GM18873 (cell line): ENCODE results near the gene GRK5.
"Not testable (repeated sequence)": the region's sequence is repeated elsewhere in the genome, so short reads cannot be mapped to it uniquely, and the experiment has no call there.

Source experiments
- ATAC-seq: cut with Tn5 transposase; IDR thresholded peaks from one replicate; pipeline ENCODE4 v1.9.1; 2021; ENCODE audit warnings: mild to moderate bottlenecking, moderate library complexity, moderate number of reproducible peaks; ENCODE audit not compliant: unreplicated experiment, low FRiP score

GRK5 gene

DNA sequence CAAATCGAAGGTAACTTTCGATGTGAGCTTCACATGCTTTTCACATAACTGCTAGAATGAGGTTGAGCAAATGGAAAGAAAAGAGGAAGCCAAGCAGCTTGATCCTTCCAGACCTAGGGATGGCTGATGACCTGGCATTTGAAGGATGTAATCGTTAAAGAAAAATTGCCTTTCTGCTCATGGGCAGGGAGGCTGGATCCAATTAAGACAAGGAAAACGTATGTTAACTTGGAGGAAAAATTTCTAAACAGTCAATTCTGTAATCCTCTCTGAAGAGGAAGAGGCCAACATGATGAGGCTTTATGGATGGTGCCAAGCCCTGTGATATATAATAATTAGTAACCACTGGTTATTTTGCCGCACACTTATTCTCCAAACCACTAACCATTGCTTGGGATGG lies 12.5 kb downstream of the GRK5 start:
- no peak for ATAC-seq

DNA sequence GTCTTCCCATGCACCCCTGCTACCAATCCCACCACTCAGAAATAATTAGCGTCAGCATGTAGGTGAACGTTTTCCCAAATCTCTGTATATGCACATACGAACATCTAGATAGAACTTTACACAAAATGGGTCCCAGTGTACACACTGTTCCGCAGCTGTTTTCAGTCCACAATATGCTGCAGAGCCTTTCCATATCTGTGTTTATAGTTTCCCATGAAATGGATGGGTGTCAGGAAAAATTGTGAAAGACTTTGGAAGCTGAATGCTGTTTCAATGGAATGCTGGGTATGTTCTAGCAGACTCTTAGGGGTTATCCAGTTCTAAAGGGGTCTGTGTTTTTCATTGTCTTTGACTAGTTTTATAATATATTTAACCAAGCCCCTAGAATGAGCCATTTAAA lies 13.8 kb downstream of the GRK5 start:
- ATAC-seq, result no peak

DNA sequence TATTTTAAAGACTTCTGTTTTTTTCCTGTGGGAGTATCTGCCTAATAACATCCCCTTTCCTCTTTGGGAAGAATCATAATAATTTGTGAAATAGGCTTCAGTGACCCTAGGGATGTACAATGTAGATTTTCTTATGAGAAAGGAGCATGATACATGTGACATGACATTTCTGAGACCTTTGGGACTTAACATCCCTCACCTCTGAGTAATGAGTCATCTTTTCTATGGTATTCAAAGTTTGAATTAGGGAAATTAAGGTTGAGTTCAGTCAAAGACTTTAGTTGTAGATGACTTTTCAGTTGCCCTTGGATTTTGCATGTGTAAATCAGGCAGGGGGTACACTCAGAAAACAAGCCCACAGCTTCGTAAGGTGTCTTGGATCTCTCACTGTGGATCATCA lies 14.3 kb downstream of the GRK5 start:
- no peak for ATAC-seq

DNA sequence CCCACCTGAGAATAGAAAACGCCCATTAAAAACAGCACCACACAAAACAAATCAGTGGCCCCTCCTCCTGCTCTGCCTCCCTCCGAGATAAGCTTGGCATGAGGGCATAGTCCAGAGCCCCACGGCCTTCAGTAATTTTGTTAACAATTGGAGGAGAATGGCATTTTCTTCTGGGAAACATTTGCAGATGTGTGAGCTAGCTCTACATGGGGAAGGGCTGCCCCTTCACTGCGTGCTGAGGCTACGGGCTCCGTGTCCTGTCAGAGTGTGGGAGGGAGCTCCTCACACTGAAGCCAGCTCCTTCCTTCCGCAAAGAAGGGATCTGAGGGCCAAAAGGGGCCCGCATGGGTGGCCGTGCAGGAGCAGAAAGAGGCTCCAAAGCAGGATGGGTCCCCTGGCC lies 15.2 kb downstream of the GRK5 start:
- no peak for ATAC-seq

DNA sequence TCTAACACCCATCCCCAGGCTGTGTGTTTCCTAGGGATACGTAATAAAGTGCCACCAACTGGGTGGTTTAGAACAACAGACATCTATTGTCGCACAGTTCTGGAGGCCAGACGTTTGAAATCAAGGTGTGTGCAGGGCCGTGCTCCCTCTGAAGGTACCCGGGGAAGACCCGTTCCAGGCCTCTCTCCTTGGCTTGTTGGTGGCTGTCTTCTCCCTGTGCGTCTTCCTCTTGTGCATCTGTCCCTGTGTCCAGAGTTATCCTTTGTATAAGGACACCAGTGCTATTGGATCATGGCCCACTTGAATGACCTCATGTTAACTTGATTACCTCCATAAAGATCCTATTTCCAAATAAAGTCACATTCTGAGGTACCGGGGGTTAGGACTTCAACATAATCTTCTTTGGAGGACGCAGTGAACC lies 15.6 kb downstream of the GRK5 start:
- ATAC-seq, result no peak

DNA sequence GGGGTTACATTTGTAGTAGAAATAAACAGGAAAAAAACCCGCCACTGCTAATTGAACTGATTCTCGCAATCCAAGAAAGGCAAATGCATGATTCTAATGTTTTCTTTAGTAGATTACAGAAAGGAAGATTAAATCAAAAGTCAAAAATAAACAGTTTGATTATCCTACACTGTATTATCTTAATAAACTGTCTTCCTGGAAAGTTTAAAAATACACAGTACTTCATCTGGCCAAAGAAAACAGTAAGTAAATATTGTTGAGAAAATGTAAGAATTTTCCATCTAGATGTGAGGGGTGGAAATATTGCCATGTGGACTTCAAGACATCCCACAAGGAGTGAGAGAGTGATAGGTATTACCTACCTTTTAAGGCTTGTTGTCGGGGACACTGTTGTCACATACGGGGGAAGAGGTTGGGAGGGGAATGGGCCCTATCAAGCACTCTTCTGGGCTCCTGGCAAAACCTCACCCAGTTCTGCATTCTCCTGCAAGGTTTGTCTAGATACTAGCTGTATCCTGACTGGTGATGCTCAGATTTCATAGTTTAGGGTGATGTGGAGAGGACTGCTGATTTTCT lies 17.8 kb downstream of the GRK5 start:
- no peak for ATAC-seq

DNA sequence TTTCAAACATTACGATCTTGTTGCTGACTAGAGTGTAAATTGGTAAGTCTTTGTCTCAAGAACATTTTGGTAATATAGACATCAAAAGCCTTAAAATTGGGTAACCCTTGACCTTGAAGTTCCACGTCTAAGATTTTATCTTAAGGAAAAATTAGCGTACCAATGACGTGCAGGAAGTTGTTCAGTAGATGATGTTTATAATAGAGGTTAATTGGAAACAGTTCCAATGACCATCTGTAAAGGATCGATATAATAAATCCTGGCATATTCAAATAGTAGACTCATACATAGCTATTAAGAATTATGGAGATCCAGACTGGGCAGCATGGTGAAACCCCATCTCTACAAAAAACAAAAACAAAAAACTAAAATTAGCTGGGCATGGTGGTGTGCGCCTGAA lies 20.5 kb downstream of the GRK5 start:
- no peak for ATAC-seq

DNA sequence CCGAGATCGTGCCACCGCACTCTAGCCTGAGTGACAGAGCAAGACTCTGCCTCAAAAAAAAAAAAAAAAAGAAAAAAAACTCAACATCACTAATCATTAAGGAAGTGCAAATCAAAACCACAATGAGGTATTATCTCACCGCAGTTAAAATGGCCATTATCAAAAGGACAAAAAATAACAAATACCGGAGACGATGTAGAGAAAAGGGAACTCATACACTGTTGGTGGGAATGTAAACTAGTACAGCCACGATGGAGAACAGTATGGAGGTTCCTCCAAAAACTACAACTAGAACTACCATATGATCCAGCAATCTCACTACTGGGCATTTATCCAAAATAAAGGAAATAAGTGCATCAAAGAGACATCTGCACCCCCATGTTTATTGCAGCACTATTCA lies 24.3 kb downstream of the GRK5 start:
- ATAC-seq, result no peak

DNA sequence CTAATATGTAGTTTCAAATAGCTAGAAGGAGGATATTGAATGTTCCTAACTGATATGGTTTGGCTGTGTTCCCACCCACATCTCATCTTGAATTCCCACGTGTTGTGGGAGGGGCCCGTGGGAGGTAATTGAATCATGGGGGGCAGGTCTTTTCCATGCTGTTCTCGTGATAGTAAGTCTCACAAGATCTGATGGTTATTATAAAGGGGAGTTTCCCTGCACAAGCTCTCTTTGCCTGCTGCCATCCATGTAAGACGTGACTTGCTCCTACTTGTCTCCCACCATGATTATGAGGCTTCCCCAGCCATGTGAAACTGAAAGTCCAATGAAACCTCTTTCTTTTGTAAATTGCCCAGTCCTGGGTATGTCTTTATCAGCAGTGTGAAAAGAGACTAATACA lies 25.1 kb downstream of the GRK5 start:
- ATAC-seq, result not testable (repeated sequence)

DNA sequence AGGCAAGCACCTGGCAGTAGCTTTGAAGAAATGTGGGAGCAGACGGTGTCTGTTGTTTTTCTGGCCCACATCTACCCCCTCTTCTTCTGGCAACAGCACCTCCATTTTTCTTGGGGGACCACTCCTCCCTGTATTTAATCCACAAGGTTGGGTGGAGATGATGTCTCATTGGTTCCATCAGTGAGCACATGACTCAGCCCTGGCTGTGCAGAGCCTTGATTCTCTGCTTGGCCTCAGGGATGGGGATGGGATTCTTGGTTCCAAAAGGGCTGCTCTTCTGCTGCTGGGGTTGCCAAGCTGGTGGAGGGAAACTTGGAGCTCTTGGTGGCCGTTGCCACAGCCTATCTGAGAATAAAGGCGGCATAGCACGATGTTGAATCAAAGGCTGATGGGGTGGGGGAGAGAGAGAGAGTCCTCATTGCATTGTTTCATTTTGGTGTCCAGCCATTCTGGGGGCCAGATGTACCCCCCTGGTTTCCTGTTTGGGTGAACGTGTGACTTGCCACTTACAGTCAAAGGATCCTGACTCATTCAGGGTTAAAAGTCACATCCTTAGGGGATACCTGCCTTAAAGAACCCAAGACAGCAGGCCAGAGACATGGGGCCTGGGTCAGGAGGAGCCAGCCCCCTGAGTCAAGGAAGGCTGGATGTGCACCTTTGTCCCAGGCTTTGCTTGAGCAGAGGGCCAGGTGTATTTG lies 25.9 kb downstream of the GRK5 start:
- no peak for ATAC-seq

DNA sequence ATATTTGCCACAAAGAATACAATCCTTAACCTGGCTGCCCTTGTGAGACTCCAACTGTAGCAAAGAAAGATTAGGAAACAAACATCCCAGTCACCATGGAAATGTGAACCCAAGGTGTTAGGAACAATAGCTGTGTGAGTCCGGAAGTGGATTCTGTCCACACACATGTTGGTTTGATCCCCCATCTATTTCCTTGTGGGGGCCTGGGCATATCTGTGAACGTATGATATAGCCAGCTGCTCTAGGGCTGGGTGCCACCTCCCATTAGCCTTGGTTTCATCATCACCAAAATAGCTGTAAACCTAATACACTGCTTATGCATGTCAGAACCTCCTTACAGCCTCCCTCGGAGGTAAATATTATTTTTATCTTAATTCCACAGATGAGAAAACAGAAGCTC lies 26.4 kb downstream of the GRK5 start:
- no peak for ATAC-seq

DNA sequence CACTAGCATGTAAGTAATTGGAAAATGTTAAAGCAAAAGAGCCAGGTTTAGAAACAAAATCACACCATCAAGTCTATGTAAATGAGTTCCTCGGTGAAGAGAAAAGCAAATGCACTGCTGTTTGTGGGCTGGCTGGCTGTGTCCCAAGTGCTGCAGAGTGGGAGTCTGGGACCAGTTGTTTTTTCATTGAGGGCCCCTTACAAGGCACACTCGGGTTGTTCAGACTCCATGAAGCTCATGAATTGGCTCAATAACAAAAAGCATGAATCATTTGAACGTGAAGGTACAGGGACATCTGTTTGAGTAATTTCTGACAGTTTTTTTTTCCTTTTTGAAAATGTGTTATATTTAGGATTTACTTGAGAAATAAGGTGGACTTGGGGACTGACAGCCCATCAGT lies 28.0 kb downstream of the GRK5 start:
- ATAC-seq, result no peak

DNA sequence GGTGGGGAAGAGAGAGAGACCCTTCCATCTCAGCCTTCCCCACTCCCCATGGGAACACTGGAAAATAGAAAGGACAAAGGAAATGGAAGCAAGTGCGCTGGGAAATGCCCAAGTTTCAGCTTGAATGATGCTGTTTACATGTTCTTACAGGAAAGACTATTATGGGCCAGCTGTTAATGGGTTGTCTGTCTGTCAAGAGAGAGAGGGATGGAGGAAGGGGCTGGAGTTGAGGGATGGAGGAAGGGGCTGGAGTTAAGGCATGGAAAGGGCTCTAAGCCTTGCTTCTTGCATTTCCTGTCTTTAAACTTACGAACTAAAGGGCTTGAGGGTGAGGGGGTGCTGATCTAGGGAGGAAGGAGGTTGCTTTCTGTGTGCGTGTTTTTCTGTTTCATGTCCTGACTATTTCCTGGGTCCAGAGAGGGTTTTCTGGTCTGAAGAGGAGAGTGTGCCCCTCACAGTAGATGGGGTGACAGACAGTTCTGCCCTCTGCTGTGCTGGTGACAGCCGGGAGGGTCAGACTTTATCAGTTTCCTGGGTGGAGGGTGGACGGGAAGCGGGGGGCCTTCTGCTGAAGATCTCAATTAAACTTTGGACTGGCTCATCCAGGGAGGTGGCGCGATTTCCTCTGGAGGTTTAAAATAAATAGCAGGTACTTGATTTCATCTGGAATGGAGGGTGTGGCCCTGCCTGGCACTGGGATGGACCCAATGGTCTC lies 30.5 kb downstream of the GRK5 start:
- no peak for ATAC-seq

DNA sequence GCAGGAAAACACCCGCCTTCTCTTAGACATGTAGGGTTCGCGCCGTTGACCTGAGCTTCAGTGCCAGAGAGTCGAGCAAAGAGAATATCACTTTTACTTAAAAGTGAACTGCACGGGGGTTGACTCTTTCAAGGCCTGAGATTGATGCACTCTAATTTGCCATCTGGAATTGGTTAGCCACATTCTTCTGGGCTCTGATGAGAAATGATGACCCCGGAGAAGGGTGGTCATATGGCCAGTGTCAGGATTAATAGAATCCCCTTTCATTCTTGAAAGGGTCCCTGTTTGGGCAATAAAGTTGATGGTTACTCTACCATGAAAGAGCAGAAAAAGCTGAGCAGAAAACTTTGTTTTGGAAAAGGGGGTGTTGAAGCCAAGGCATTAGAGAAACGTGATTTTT lies 31.2 kb downstream of the GRK5 start:
- ATAC-seq, result no peak

DNA sequence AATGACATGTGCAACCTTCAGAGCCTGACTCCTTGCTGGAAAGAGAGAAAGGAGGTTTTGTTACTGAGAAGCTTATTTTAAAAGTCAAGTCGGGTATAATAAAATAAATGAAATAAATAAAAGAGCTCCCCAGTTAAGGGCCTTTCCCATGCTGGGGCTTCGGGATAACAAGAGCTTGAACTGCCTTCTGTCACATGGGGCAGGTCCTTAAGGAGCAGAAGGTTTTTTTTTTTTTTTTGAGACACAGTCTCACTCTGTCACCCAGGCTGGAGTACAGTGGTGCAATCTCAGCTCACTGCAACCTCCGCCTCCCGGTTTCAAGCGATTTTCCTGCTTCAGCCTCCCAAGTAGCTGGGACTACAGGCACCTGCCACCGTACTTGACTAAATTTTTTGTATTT lies 31.6 kb downstream of the GRK5 start:
- not testable (repeated sequence) for ATAC-seq

DNA sequence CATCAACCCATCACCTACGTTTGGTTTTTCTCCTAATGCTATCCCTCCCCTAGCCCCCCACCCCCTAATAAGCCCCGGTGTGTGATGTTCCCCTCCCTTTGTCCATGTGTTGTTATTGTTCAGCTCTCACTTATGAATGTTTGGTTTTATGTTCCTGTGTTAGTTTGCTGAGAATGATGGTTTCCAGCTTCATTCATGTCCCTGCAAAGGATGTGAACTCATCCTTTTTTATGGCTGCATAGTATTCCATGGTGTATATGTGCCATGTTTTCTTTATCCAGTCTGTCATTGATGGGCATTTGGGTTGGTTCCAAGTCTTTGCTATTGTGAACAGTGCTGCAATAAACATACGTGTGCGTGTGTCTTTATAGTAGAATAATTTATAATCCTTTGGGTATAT lies 32.3 kb downstream of the GRK5 start:
- not testable (repeated sequence) for ATAC-seq

DNA sequence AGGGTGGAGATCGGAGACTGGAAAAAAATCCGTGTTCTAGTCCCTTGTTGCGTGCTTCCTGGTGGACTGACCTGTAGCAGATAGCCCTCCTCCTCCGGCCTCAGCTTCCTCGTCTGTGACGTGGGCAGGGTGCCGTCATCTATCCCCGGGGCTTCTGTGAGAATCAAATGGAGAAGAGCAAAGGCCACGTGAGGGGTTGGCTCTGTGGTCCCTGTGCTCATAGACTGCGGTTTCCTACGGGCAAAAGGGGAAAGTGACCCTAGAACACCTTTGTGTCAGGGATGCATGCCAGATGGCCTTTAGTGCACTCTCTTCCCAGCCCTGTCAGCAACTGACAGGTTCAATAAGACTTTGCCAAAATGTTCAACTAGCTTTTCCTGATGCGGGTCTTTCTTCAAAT lies 33.7 kb downstream of the GRK5 start:
- ATAC-seq, result no peak

DNA sequence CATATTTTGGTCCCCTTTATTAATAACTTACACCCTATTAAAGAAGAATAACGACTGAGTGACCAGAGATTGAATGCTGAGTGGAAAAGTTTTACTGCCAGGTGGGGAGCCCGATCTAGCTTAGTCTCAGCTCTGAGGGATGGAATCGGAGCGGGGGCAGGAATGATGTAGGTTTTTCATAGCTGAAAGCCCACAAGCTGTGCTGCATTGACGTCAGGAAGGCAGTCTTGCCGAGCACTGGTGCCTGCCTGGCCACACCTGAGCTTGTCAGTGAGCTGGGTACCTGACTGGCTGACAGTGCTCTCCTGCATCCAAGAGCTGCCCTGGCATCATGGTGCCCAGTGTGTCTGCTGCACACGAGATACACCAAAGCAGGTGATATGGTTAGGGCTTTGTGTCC lies 34.8 kb downstream of the GRK5 start:
- ATAC-seq, result no peak

DNA sequence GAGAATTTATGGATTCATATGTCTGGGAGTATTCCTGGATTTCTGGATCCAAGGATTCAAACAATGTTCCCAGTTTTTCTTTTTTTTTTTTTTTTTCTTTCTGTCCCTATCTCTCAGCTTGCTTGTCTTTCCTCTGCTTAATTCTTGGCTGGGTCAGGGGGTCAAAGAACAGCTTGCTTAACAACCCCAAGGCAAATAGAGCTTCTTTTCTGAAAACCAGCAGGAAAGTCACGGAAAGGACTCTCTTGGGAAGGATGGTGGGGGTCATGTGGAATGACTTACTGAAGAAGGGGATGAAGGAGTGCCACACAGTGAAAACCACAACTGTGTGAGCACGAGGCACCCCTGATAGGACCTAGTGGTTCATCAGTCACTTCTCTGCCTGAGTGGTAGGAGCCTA lies 36.1 kb downstream of the GRK5 start:
- ATAC-seq, result no peak

DNA sequence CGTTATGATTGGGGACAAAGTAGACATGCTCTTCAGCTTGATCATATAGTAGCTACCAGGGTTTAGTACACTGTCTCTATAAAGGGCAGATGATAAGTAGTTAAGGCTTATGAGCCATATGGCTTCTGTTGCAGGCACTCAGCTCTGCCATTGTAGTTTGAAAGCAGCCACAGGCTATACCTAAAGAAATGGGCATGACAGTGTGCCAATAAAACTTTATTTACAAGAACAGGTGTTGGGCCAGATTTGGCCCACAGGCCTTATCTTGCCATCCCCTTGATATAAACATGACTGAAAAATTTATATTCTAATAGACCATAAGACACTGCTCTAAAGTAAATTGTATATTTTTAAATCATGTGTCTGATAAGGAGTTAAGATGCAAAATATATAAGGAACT lies 36.6 kb downstream of the GRK5 start:
- ATAC-seq, result no peak

DNA sequence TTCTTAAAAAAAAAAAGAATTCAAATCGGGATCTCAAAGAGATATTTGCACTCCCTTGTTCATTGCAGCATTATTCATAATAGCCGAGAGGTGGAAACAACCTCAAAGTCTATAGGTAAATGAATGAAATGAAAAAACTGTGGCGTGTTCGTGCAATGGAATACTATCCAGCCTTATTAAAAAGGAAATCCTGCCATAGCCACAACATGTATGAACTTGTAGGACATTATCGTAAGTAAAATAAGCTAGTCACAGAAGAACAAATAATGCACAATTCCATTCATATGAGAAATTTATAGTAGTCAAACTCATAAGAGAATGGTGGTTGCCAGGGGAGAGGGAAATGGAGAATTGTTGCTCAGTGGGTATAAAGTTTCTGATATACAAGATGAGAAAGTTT lies 37.9 kb downstream of the GRK5 start:
- ATAC-seq, result no peak
